Activated naive CD8-positive, alpha-beta T cell treated with anti-CD3 and anti-CD28 coated beads, Interleukin-2, amount 50 U/mL, for 24 hours (primary cell): ENCODE measurements around the gene NECAB3.

Experiments used
- ATAC-seq: fragments of 150-1000 bp; cut with Tn5 transposase; one replicate; pipeline ENCODE4 v1.10.0; 2021
- DNase-seq: peaks from one replicate; pipeline ENCODE4 v3.0.0; 2021
- H3K27ac Mint-ChIP-seq: one replicate; pipeline ENCODE4 v1.8.0; 2021; ENCODE audit warnings: mild to moderate bottlenecking, mixed read lengths
- H3K27me3 Mint-ChIP-seq: one replicate; pipeline ENCODE4 v1.8.0; 2021; ENCODE audit warnings: mixed read lengths
- H3K36me3 Mint-ChIP-seq: one replicate; pipeline ENCODE4 v1.8.0; 2021; ENCODE audit warnings: low read depth, mixed read lengths
- H3K4me1 Mint-ChIP-seq: one replicate; pipeline ENCODE4 v1.8.0; 2021; ENCODE audit warnings: mixed read lengths
- H3K4me3 Mint-ChIP-seq: one replicate; pipeline ENCODE4 v1.8.0; 2021; ENCODE audit warnings: mild to moderate bottlenecking, moderate library complexity, mixed read lengths
- H3K9me3 Mint-ChIP-seq: one replicate; pipeline ENCODE4 v1.8.0; 2021; ENCODE audit warnings: mixed read lengths

The NECAB3 gene

GRCh38 chr20:33667676-33668465 lies 6.4 kb downstream of the NECAB3 start:
- ATAC-seq (peak; percentile 51), DNase-seq (peak; percentile 83)
- Mint-ChIP-seq H3K36me3 (peaks cover 4% of the 10 kb centered on the region), H3K27ac (peak overlapping the region; percentile 69), H3K4me1 (peaks cover 25% of the 10 kb centered on the region), H3K4me3 (peak overlapping the region; percentile 78), H3K9me3 (no peaks in the 10 kb centered on the region), H3K27me3 (no peaks in the 10 kb centered on the region)

- Mint-ChIP-seq H3K27ac (peak overlapping the region; percentile 69), H3K4me3 (peak overlapping the region; percentile 78), H3K9me3 (no peaks in the 10 kb centered on the region), H3K4me1 (peaks cover 29% of the 10 kb centered on the region), H3K27me3 (no peaks in the 10 kb centered on the region), H3K36me3 (peaks cover 4% of the 10 kb centered on the region)
- DNase-seq = peak; percentile 61
- ATAC-seq = peak; percentile 26
These were observed 7.0 kb downstream of the NECAB3 start for GRCh38 chr20:33667245-33667675.

- peak within 1 kb of the TSS; percentile 90 for H3K4me3 Mint-ChIP-seq
- peak; percentile 70 for ATAC-seq
These were observed 7.7 kb downstream of the NECAB3 start, which contains the start of gene ACTL10 for GRCh38 chr20:33666293-33667244. ACTL10 (plus strand) TSS chr20:33666943; CDS start chr20:33667498, 555 bp downstream.

GRCh38 chr20:33664762-33665144 lies 9.5 kb downstream of the NECAB3 start:
- Mint-ChIP-seq H3K9me3 (no peaks in the 10 kb centered on the region), H3K27me3 (no peaks in the 10 kb centered on the region), H3K27ac (peak overlapping the region; percentile 69), H3K4me1 (peaks cover 29% of the 10 kb centered on the region), H3K4me3 (peak overlapping the region; percentile 82), H3K36me3 (peaks cover 2% of the 10 kb centered on the region)
- DNase-seq = no peak
- no peak for ATAC-seq

More at GRCh38 chr20:33666293-33667244, 7.7 kb downstream of the NECAB3 start, which contains the start of gene ACTL10:
- Mint-ChIP-seq H3K27me3 (no peaks in the 10 kb centered on the region), H3K27ac (peak within 1 kb of the TSS; percentile 89), H3K9me3 (no peaks in the 10 kb centered on the region), H3K4me1 (peaks cover 29% of the 10 kb centered on the region), H3K36me3 (peaks cover 2% of the 10 kb centered on the region)
- DNase-seq = peak; percentile 91

- peaks cover 2% of the 10 kb centered on the region for H3K36me3 Mint-ChIP-seq
- ATAC-seq (no peak), DNase-seq (no peak)
- peak overlapping the region; percentile 69 for H3K27ac Mint-ChIP-seq
- H3K4me3 Mint-ChIP-seq = peak overlapping the region; percentile 82
- no peaks in the 10 kb centered on the region for H3K9me3 Mint-ChIP-seq
- H3K4me1 Mint-ChIP-seq = peaks cover 29% of the 10 kb centered on the region
- H3K27me3 Mint-ChIP-seq = no peaks in the 10 kb centered on the region
These were observed 10.0 kb downstream of the NECAB3 start for GRCh38 chr20:33664085-33664761.

- Mint-ChIP-seq H3K36me3 (peaks cover 2% of the 10 kb centered on the region), H3K27ac (peak overlapping the region; percentile 69), H3K4me1 (peaks cover 27% of the 10 kb centered on the region), H3K4me3 (peak overlapping the region; percentile 82), H3K27me3 (no peaks in the 10 kb centered on the region), H3K9me3 (no peaks in the 10 kb centered on the region)
- ATAC-seq (peak; percentile 53), DNase-seq (peak; percentile 89)
These were observed 10.8 kb downstream of the NECAB3 start for GRCh38 chr20:33663161-33664084.

GRCh38 chr20:33662172-33662571 lies 12.1 kb downstream of the NECAB3 start, which contains the start of gene C20orf144:
C20orf144 (plus strand) TSS chr20:33662327; CDS start chr20:33662346, 19 bp downstream.
- peak within 1 kb of the TSS; percentile 69 for H3K27ac Mint-ChIP-seq

GRCh38 chr20:33660685-33661058 lies 13.6 kb downstream of the NECAB3 start:
- Mint-ChIP-seq H3K4me3 (no peak overlapping the region), H3K27me3 (no peaks in the 10 kb centered on the region), H3K36me3 (no peaks in the 10 kb centered on the region), H3K27ac (no peak overlapping the region), H3K4me1 (peaks cover 16% of the 10 kb centered on the region), H3K9me3 (no peaks in the 10 kb centered on the region)
- no peak for DNase-seq
- no peak for ATAC-seq

More at GRCh38 chr20:33662172-33662571, 12.1 kb downstream of the NECAB3 start, which contains the start of gene C20orf144:
- Mint-ChIP-seq H3K36me3 (peaks cover 2% of the 10 kb centered on the region), H3K9me3 (no peaks in the 10 kb centered on the region), H3K4me3 (peak within 1 kb of the TSS; percentile 82), H3K4me1 (peaks cover 25% of the 10 kb centered on the region), H3K27me3 (no peaks in the 10 kb centered on the region)
- ATAC-seq (no peak), DNase-seq (no peak)

- Mint-ChIP-seq H3K4me3 (no peak overlapping the region), H3K4me1 (peaks cover 14% of the 10 kb centered on the region), H3K27ac (no peak overlapping the region), H3K36me3 (no peaks in the 10 kb centered on the region), H3K9me3 (no peaks in the 10 kb centered on the region), H3K27me3 (no peaks in the 10 kb centered on the region)
- DNase-seq = no peak
- ATAC-seq = no peak
These were observed 14.1 kb downstream of the NECAB3 start for GRCh38 chr20:33660035-33660684.

GRCh38 chr20:33659341-33660034 lies 14.7 kb downstream of the NECAB3 start:
- H3K4me1 Mint-ChIP-seq = peaks cover 8% of the 10 kb centered on the region
- H3K27me3 Mint-ChIP-seq = no peaks in the 10 kb centered on the region

GRCh38 chr20:33658929-33659328 lies 15.3 kb downstream of the NECAB3 start:
- Mint-ChIP-seq H3K4me1 (peaks cover 4% of the 10 kb centered on the region), H3K4me3 (no peak overlapping the region), H3K36me3 (no peaks in the 10 kb centered on the region), H3K27ac (no peak overlapping the region), H3K9me3 (no peaks in the 10 kb centered on the region), H3K27me3 (no peaks in the 10 kb centered on the region)
- ATAC-seq (no peak), DNase-seq (no peak)

More at GRCh38 chr20:33659341-33660034, 14.7 kb downstream of the NECAB3 start:
- Mint-ChIP-seq H3K27ac (no peak overlapping the region), H3K4me3 (no peak overlapping the region), H3K36me3 (no peaks in the 10 kb centered on the region), H3K9me3 (no peaks in the 10 kb centered on the region)
- DNase-seq = no peak
- ATAC-seq = no peak

GRCh38 chr20:33658510-33658909 lies 15.7 kb downstream of the NECAB3 start:
- H3K4me1 Mint-ChIP-seq = peaks cover 4% of the 10 kb centered on the region
- no peak overlapping the region for H3K4me3 Mint-ChIP-seq
- no peaks in the 10 kb centered on the region for H3K27me3 Mint-ChIP-seq
- DNase-seq (no peak), ATAC-seq (no peak)
- no peaks in the 10 kb centered on the region for H3K9me3 Mint-ChIP-seq
- H3K27ac Mint-ChIP-seq = no peak overlapping the region
- H3K36me3 Mint-ChIP-seq = no peaks in the 10 kb centered on the region
